ENCODE results near the gene SKIDA1.

The SKIDA1 gene

DNA sequence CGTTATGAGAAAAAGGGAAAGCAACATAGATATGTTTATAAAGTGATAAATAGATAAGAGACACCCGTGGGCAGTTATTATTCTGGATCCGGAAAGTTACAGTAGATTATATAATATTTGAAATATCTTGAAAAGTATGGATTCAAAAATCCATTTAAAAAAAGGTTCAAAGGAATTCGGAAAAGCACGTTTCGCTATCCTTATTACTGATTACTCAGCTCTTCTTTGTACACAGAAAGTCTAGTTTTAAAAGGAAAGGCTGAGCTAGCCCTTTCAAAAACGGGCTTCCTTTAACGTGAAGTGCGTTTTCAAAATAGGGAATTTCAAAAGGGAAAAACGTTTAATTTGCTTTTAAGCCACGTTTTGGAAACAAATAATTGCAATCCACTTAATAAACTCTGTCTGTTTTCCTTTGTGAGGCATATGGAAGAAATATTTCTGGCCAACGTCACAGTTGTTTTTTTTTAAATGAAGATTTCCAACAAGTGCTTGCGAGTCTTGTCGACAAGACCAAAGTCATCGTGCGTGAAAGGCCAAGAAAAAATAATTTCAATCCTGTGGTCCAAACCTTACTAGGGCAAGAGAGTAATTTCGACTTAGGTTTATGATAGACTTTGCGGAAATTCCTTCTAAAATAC lies 2.2 kb upstream of the SKIDA1 start:
- Histone ChIP-seq H2BK5ac (ENCODE audit: low read length) (no peak overlapping the region), H2BK120ac (ENCODE audit: low read depth, low read length) (no peak overlapping the region), H3K36me3 (ENCODE audit: control insufficient read depth, insufficient read depth, low read length) (no peaks in the 10 kb centered on the region), H3K23ac (ENCODE audit: low read length) (no peak overlapping the region), H3K27me3 (ENCODE audit: insufficient read depth, low read length, poor library complexity) (no peaks in the 10 kb centered on the region), H4K8ac (ENCODE audit: low read depth, low read length) (no peak overlapping the region), H3K9ac (ENCODE audit: low read length) (peak overlapping the region; percentile 87), H4K5ac (ENCODE audit: low read length) (no peak overlapping the region), H3K4me1 (ENCODE audit: control insufficient read depth, low read depth, low read length) (peaks cover 4% of the 10 kb centered on the region), H3K4me3 (ENCODE audit: low read length) (peak overlapping the region; percentile 27), H2BK15ac (replicated peaks; ENCODE audit: low read depth) (no peak overlapping the region), H3K18ac (ENCODE audit: low read length) (peak overlapping the region; percentile 100), H3K79me1 (ENCODE audit: low read length) (no peaks in the 10 kb centered on the region), H3K4ac (ENCODE audit: low read depth, low read length) (peak overlapping the region; percentile 90), H3K4me2 (ENCODE audit: low read length) (peak overlapping the region; percentile 21), H3K56ac (ENCODE audit: low read length) (peak overlapping the region; percentile 83), H3K27ac (ENCODE audit: low read depth, low read length) (peak overlapping the region; percentile 99), H2AK5ac (ENCODE audit: low read length) (no peak overlapping the region), H3K79me2 (ENCODE audit: control insufficient read depth, insufficient read depth, low read length) (no peaks in the 10 kb centered on the region)
- DNase-seq, result no peak
- no CpG with 5 or more reads among the region's 18 CpGs for WGBS (ENCODE audit: extremely low coverage, insufficient coverage, low lambda C conversion rate)

DNA sequence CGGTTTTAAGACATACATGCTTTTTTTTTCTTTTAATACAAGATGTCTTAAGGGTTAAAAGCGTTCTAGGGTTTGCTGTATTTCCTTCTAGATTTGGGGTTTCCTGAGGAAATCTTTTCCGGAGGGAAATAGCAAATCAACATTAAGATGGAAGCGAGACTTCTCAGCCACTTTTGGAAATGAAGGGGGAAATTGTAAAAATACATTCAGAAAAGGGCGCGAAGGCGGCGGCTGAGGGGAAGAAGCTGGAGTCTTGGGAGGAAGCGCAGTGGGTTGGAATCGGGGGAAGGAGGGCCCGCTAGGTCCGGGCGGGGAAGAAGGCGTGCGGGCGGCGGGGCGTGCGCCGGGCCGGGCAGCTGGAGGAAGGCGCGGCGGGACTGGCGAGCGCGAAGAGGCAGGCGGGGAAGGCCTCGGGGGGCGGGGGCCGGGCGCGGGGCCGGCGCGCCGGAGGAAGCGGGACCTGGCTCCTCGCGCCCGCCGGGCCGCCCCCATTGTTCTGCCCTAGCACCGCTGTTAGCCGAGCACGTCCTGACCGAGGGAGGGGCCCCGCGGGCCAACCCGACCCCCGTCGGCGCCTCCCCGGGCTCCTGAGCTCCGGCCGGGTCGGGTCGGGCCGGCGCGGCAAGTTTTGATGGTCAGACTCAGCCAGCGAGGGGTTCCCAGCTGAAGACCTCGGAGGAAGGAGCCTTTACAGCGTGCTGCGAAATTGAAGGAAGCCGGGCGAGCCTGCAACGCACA lies 1.5 kb upstream of the SKIDA1 start:
- Histone ChIP-seq H2AK5ac (ENCODE audit: low read length) (no peak overlapping the region), H3K79me2 (ENCODE audit: control insufficient read depth, insufficient read depth, low read length) (no peaks in the 10 kb centered on the region), H3K4me2 (ENCODE audit: low read length) (peak overlapping the region; percentile 53), H3K4me1 (ENCODE audit: control insufficient read depth, low read depth, low read length) (peaks cover 5% of the 10 kb centered on the region), H3K4me3 (ENCODE audit: low read length) (peak overlapping the region; percentile 27), H2BK15ac (replicated peaks; ENCODE audit: low read depth) (no peak overlapping the region), H3K18ac (ENCODE audit: low read length) (peak overlapping the region; percentile 100), H3K79me1 (ENCODE audit: low read length) (no peaks in the 10 kb centered on the region), H3K9ac (ENCODE audit: low read length) (peak overlapping the region; percentile 87), H3K23ac (ENCODE audit: low read length) (no peak overlapping the region), H3K36me3 (ENCODE audit: control insufficient read depth, insufficient read depth, low read length) (no peaks in the 10 kb centered on the region), H2BK5ac (ENCODE audit: low read length) (peak overlapping the region; percentile 22), H4K8ac (ENCODE audit: low read depth, low read length) (peak overlapping the region; percentile 97), H3K56ac (ENCODE audit: low read length) (peak overlapping the region; percentile 71), H3K27ac (ENCODE audit: low read depth, low read length) (peak overlapping the region; percentile 99), H2BK120ac (ENCODE audit: low read depth, low read length) (peak overlapping the region; percentile 89), H4K5ac (ENCODE audit: low read length) (no peak overlapping the region), H3K27me3 (ENCODE audit: insufficient read depth, low read length, poor library complexity) (no peaks in the 10 kb centered on the region), H3K4ac (ENCODE audit: low read depth, low read length) (peak overlapping the region; percentile 99)
- DNase-seq, result peak; percentile 84
- WGBS (ENCODE audit: extremely low coverage, insufficient coverage, low lambda C conversion rate), result no CpG with 5 or more reads among the region's 68 CpGs

DNA sequence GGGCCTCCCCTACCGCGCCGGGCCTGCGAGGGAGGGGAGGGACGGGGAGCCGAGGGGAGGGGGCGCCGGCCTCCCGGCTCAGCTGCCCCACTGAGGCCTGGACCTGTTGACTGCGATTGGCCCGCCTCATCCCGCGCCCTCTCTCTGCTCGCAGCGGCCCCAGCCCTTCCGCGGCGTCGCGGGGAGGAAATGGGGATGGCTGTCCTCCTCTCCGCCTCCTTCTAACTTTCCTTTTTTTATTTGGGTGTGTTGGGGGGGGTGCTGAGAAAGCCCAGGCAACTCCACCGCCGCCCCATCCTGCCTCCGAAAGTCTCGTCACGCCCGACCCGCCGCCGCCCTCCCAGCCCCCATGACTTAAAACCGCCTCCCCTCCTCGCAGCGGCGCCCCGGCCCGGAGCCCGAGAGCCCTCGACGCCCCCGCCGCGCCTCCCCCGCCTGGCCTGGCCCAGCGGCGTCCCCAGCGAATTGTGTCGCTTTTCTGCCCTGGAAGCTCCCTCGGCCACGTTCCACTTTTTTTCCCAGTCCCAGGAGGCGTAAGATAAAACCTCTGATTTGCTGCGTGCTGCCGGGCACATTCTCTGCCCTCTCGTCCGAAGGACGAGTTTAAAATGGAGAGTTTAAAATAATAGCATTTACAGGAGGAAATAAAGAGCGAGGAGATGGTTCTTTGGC lies 842 bp upstream of the SKIDA1 start:
- WGBS (ENCODE audit: extremely low coverage, insufficient coverage, low lambda C conversion rate), result no CpG with 5 or more reads among the region's 56 CpGs
- no peak overlapping the region for H2BK15ac ChIP-seq (replicated peaks; ENCODE audit: low read depth)
- H4K8ac ChIP-seq (ENCODE audit: low read depth, low read length), result peak overlapping the region; percentile 97
- H3K23ac ChIP-seq (ENCODE audit: low read length), result no peak overlapping the region
- no peak overlapping the region for H2AK5ac ChIP-seq (ENCODE audit: low read length)
- H3K18ac ChIP-seq (ENCODE audit: low read length), result peak overlapping the region; percentile 100
- H3K4me1 ChIP-seq (ENCODE audit: control insufficient read depth, low read depth, low read length), result peaks cover 5% of the 10 kb centered on the region
- H3K79me2 ChIP-seq (ENCODE audit: control insufficient read depth, insufficient read depth, low read length), result no peaks in the 10 kb centered on the region
- H3K4me3 ChIP-seq (ENCODE audit: low read length), result peak overlapping the region; percentile 24
- no peaks in the 10 kb centered on the region for H3K36me3 ChIP-seq (ENCODE audit: control insufficient read depth, insufficient read depth, low read length)
- peak overlapping the region; percentile 99 for H3K4ac ChIP-seq (ENCODE audit: low read depth, low read length)
- no peaks in the 10 kb centered on the region for H3K79me1 ChIP-seq (ENCODE audit: low read length)
- peak overlapping the region; percentile 24 for H2BK5ac ChIP-seq (ENCODE audit: low read length)
- peak overlapping the region; percentile 87 for H3K9ac ChIP-seq (ENCODE audit: low read length)
- DNase-seq, result peak; percentile 93
- H3K56ac ChIP-seq (ENCODE audit: low read length), result peak overlapping the region; percentile 71
- no peak overlapping the region for H4K5ac ChIP-seq (ENCODE audit: low read length)
- peak overlapping the region; percentile 53 for H3K4me2 ChIP-seq (ENCODE audit: low read length)
- H2BK120ac ChIP-seq (ENCODE audit: low read depth, low read length), result peak overlapping the region; percentile 93
- H3K27me3 ChIP-seq (ENCODE audit: insufficient read depth, low read length, poor library complexity), result no peaks in the 10 kb centered on the region
- H3K27ac ChIP-seq (ENCODE audit: low read depth, low read length), result peak overlapping the region; percentile 99

DNA sequence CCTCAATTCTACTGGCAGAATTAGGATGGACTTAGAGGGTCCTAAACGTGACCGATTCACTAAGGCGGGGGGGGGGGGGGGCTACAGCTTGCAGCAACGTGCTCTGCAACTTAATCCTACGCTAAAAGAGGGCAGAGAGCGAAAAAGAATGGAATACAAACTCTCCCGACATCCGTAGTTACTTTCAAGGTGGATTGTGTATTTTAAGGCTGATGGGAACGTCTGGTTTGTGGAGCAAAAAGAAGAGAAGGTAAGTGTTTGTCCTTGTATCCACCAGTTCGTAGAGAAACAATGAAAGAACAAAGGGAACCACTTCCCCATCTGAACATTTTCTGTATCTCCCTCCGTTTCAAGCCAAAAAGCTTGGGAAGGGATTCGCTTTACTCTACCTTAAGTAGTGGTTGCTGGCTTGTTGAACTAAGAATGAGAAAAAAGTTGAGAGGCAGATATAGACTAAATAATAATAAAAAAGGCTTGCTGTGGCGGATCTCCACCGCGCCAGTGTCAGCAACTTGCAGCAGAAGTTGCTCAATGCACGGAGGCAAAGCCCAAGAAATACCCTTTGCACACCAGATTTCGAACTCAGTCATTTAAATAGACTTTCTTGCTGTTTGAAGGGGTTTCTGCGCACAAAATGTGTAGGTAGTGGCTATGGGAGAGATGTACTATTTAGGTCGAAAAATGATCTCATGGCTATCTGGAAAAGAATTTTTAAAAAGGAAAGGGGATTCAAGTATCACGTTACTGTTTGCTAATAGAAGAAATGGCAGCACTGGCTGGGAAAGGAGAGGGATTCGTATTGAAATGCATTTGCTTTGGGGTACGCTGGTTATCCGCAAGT lies 736 bp downstream of the SKIDA1 start:
- peak overlapping the region; percentile 81 for H4K8ac ChIP-seq (ENCODE audit: low read depth, low read length)
- H4K5ac ChIP-seq (ENCODE audit: low read length), result peak overlapping the region; percentile 78
- H2BK15ac ChIP-seq (replicated peaks; ENCODE audit: low read depth), result peak overlapping the region; percentile 47
- DNase-seq, result peak; percentile 72
- peak overlapping the region; percentile 77 for H3K4ac ChIP-seq (ENCODE audit: low read depth, low read length)
- peak overlapping the region; percentile 99 for H3K27ac ChIP-seq (ENCODE audit: low read depth, low read length)
- peaks cover 11% of the 10 kb centered on the region for H3K4me1 ChIP-seq (ENCODE audit: control insufficient read depth, low read depth, low read length)
- no peaks in the 10 kb centered on the region for H3K36me3 ChIP-seq (ENCODE audit: control insufficient read depth, insufficient read depth, low read length)
- H2BK5ac ChIP-seq (ENCODE audit: low read length), result peak overlapping the region; percentile 64
- H3K27me3 ChIP-seq (ENCODE audit: insufficient read depth, low read length, poor library complexity), result no peaks in the 10 kb centered on the region
- H3K18ac ChIP-seq (ENCODE audit: low read length), result peak overlapping the region; percentile 100
- no peaks in the 10 kb centered on the region for H3K79me1 ChIP-seq (ENCODE audit: low read length)
- no CpG with 5 or more reads among the region's 23 CpGs for WGBS (ENCODE audit: extremely low coverage, insufficient coverage, low lambda C conversion rate)
- H3K4me3 ChIP-seq (ENCODE audit: low read length), result peak overlapping the region; percentile 61
- no peaks in the 10 kb centered on the region for H3K79me2 ChIP-seq (ENCODE audit: control insufficient read depth, insufficient read depth, low read length)
- peak overlapping the region; percentile 80 for H2AK5ac ChIP-seq (ENCODE audit: low read length)
- H3K9ac ChIP-seq (ENCODE audit: low read length), result peak overlapping the region; percentile 91
- peak overlapping the region; percentile 85 for H3K4me2 ChIP-seq (ENCODE audit: low read length)
- H3K56ac ChIP-seq (ENCODE audit: low read length), result peak overlapping the region; percentile 91
- H3K23ac ChIP-seq (ENCODE audit: low read length), result no peak overlapping the region
- H2BK120ac ChIP-seq (ENCODE audit: low read depth, low read length), result peak overlapping the region; percentile 93

DNA sequence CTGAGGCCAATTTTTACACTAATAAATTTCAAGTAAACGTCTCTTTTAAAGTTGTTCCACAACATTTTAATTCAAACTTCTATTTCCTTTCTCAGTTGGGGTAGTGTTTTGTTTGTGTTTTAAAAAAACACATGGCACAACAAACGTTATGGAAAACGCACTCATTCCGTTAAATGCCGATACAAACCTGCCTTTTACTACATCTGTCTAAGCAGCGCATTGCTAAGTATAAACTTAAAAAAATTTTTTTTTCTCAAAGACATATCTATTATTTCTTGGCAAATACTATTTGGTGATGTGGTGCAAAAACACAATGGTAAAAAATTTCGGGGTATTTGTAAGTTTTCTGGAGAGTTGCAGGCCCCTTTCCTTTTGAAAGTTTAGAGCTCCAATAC lies 1.4 kb downstream of the SKIDA1 start:
- no CpG with 5 or more reads among the region's 7 CpGs for WGBS (ENCODE audit: extremely low coverage, insufficient coverage, low lambda C conversion rate)
- peak overlapping the region; percentile 100 for H3K18ac ChIP-seq (ENCODE audit: low read length)
- no peak overlapping the region for H3K23ac ChIP-seq (ENCODE audit: low read length)
- H2BK15ac ChIP-seq (replicated peaks; ENCODE audit: low read depth), result peak overlapping the region; percentile 47
- no peaks in the 10 kb centered on the region for H3K79me1 ChIP-seq (ENCODE audit: low read length)
- peak overlapping the region; percentile 91 for H3K56ac ChIP-seq (ENCODE audit: low read length)
- no peak overlapping the region for H2AK5ac ChIP-seq (ENCODE audit: low read length)
- H3K4me3 ChIP-seq (ENCODE audit: low read length), result no peak overlapping the region
- H3K4me2 ChIP-seq (ENCODE audit: low read length), result no peak overlapping the region
- no peaks in the 10 kb centered on the region for H3K36me3 ChIP-seq (ENCODE audit: control insufficient read depth, insufficient read depth, low read length)
- no peaks in the 10 kb centered on the region for H3K79me2 ChIP-seq (ENCODE audit: control insufficient read depth, insufficient read depth, low read length)
- H2BK5ac ChIP-seq (ENCODE audit: low read length), result no peak overlapping the region
- H3K27ac ChIP-seq (ENCODE audit: low read depth, low read length), result peak overlapping the region; percentile 99
- no peaks in the 10 kb centered on the region for H3K27me3 ChIP-seq (ENCODE audit: insufficient read depth, low read length, poor library complexity)
- H2BK120ac ChIP-seq (ENCODE audit: low read depth, low read length), result peak overlapping the region; percentile 93
- peak; percentile 29 for DNase-seq
- H3K4me1 ChIP-seq (ENCODE audit: control insufficient read depth, low read depth, low read length), result peaks cover 13% of the 10 kb centered on the region
- H4K5ac ChIP-seq (ENCODE audit: low read length), result no peak overlapping the region
- H3K9ac ChIP-seq (ENCODE audit: low read length), result peak overlapping the region; percentile 91
- H4K8ac ChIP-seq (ENCODE audit: low read depth, low read length), result peak overlapping the region; percentile 81
- peak overlapping the region; percentile 59 for H3K4ac ChIP-seq (ENCODE audit: low read depth, low read length)

Data from mesendoderm (in vitro differentiated cells).